ENCODE data around the gene GAB1.

Gene GAB1

DNA sequence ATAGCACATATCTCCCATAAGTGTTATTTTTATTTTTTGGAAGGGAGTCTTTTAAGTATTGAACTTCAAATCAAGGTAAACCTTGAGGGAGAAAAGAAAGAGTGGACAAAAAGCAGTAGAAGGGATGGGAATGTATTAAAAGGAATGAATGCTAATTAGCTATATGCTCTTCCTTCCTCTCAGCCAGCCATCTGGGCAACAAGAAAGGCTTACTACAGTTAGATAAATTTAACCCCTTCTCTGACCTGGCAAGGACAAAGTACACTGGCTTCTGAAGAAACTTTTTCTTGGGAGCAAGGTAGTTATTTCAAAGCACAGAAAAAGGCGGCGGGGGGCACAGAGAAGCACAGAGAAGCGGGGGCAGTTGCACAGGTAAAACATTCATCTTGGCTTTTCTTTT lies 54.6 kb downstream of the GAB1 start:
- no peak for DNase-seq

DNA sequence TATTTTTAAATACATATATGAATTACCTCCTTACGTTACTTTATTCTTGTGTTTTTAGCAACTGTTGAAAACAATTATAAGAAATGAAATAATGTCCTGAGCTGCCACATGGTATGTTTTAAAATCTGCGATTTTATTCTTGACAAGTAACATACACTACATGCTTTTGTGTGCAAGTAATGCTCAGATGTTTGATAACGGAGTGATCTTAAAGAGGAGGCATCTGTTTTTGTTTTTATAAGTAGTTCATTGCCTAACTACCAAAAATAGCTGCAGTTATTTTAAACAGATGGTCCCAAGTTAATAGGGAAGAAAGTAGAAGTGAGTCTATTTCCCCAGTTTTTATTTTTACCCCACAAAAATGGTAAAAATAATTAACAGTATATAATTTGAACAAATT lies 55.2 kb downstream of the GAB1 start:
- DNase-seq = no peak

DNA sequence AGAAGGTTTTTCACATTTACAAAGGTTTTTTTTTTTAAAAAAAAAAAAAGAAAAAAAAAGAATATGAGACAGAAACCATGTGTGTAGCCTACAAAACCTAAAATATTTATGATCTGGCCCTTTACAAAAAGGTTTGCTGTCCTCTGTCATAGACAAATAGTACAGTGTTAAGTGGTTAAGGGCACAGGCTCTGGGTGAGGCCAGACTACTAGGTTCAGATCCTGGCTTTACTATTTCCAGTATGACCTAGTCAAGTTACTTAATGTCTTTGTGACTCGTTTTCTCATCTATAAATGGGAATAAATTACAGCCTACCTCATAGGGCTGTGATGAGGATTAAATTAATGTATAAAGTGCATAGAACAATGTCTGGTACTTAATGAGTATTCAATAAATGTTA lies 56.5 kb downstream of the GAB1 start:
- no peak for DNase-seq

DNA sequence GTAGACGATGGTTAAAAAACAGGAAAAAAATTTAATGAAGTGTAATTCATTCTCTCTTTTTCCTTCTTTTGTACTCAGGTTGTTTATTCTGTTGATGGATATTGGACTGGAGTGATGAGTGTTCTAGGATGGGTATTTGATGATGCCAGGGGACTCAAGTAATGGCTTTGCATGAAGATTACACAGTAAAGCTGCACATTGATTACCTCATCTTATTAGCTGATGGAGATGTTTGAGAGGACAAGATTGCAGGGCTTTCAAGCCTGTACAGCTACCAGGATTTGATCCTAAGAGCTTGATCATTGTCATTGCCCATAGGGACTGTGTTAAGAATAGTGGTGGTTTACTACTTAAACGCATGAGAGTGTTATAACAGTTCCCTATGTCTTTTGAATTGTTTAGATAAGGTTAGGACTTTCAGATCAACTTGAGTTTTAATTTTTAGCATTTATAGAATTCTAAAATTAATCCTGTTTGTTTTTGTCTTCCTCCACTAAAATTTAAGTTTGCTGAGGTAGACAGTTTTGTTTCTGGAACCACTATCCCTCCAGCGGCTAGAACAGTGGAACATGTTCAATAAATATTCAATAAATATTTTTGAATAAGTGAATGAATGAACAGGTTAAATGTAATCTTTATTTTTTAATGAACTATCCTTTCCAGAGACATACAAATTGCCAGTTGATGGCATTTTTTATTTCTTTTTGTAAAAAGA lies 58.2 kb downstream of the GAB1 start:
- no peak for DNase-seq

DNA sequence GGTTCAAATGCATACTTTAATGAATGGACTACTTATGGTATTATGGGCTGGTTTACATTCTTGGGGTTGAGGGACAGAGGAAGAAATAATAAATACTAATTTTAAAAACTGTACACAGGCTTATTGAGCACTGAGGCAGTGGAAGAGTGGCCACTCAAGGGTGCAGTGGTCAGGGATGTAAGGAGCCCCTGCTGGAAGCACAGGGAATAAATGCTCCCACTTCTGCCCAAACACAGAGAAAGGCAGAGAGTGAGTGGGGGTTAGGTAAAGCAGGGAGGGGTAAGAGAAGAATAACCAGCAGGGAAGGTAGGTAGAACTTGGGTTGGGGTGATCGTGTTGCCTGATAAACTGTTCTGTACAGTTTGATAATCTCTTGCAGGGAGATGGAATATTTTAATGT lies 60.0 kb downstream of the GAB1 start:
- no peak for DNase-seq

DNA sequence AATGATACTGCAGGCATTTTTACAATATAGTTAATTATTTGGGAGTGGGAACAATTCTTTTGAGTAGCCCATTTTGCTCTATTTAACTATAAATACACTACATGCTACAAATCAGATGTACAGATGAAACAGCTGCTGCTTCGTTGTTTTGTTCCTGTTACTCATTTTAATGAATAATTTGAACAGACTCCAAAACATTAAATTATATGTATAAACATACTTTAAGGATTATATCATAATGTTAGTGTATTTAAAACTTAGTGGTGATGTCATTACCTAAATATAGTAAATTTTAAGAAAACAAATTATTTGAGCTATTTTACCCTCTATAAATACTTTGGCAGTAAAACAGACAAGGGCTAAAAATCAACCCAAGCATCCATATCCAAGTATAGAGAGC lies 60.7 kb downstream of the GAB1 start:
- DNase-seq = no peak

DNA sequence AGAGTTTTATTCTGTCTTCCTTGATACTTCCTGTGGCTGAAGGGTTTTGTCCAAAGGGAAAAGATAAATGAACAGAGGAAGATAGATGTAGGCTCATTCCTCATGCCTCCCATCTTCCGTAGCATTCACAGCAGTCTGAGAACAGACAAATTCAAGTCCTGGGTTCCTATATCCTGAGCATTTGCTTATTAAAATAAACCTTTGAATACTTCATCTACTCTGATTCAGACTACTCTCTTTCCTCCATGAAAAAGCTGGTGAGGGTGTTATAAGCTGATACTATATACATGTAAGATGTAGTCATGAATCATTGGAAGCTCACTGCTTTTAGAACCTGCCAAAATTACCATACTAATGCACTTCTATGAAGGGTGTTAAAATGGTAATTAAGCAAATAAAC lies 61.2 kb downstream of the GAB1 start:
- DNase-seq = no peak

DNA sequence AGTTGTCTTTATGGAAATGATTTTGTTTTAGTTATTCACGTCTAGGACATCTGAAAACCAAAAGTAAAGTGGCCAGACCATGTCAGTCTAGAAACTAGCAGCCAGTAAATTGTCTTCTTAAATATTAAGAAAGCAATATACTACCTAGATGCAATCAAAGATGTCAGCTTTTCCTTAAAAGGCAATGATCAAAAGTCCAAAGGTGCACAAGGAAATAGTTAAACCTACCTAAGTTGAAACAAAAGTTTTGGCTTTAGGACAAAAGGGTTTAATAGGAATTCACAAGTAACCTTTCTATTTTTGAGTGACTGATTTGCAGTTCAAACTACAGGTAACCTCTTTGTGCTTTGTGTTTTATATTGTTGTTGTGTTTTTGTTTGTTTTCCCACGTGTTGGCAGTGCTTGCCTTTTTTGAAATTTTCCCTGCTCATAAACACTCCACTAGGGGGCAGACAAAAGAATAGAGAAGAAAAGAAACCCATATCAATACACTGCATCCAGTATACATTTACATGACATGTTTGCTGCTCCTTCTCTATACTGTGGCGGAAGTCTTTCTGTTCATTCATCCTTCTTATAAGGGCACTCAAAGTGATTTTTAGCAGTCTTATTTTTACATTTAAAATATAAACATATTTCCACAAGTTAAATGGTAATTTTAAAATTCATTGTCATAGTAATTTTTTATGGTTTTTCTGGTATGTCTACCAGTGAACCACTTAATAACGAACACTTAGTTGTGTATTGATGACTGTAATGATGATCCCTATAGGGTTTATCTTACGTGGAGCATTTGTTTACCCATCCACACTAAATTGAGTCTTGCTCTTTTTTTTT lies 62.7 kb downstream of the GAB1 start:
- peak; percentile 65 for DNase-seq

DNA sequence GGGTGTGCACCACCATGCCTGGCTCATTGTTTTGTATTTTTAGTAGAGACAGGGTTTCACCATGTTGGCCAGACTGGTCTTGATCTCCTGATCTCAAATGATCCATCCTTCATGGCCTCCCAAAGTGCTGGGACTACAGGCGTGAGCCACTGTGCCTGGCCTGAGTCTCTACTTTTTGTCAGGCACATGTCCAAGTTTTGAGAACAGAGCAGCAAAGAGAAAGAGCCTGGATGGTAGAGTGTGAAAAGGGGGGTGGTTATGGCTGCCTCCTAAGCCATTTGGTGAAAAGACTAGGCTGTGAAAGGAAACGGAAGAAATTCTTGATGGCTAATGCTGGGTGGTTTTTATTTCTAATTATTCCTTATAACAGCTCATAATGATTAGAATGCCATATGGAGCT lies 63.4 kb downstream of the GAB1 start:
- no peak for DNase-seq

DNA sequence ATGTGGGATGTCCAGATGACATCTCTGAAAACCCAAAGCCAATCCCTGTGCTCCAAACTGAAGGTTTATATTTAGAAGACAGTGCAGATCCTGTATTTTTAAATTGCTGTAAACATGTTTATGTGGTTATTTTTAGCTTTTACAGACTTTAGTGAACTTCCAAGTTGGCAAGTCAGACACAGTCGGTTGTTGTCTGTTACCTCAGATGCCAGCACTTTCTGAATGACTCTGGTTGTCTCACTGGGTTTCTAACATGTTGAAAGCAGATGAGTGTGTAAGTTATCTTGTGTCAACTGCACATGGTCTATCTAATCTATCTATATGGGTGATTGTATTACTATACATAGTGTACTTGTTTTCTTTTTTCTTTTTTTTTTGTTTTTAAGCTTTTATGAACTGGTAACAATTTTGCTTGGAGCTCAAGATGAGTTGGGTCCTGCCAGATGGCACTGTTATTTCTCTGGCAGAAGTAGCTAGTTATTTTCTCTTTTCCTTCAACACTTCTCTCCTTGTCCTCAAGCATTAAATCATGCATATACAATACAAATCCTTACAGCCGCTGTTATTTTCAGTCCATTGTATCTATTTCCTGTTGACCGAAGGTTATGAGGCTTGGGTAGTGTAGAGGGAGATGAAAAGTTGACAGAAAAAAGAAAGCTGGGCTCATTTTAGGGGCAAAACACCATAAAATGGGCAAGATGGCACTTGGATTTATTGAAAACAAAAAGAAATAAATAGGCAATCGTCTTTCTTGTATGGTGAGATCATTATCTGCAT lies 66.3 kb downstream of the GAB1 start:
- DNase-seq = peak; percentile 42

DNA sequence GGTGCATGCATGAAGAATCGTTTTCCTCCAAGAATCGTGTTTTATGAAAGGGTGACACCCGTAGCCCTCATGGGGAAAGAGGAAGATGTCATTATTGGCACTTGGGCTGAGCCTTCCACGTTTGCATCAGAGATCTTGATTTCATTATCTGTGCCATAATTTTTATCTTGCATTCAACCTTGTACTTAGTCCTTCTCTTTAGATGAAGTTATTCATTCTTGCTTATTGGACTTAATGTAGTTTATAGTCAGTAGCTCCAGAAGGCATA lies 66.8 kb downstream of the GAB1 start:
- DNase-seq = peak; percentile 57

DNA sequence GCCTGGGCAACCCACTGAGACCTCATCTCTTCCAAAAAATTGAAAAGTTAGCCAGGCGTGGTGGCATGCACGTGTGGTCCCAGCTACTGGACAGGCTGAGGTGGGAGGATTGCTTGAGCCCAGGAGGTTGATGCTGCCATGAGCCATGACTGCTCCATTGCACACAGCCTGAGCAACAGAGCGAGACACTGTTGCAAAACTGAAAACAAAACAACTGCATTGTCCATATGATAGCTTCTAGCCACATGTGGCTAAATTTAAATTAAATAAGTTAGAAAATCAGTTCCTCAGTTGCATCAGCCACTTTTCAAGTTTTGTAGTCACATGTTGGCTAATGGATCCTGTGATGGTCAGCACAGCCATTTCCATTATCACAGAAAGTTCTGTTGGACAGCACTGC lies 67.9 kb downstream of the GAB1 start:
- peak; percentile 65 for DNase-seq

DNA sequence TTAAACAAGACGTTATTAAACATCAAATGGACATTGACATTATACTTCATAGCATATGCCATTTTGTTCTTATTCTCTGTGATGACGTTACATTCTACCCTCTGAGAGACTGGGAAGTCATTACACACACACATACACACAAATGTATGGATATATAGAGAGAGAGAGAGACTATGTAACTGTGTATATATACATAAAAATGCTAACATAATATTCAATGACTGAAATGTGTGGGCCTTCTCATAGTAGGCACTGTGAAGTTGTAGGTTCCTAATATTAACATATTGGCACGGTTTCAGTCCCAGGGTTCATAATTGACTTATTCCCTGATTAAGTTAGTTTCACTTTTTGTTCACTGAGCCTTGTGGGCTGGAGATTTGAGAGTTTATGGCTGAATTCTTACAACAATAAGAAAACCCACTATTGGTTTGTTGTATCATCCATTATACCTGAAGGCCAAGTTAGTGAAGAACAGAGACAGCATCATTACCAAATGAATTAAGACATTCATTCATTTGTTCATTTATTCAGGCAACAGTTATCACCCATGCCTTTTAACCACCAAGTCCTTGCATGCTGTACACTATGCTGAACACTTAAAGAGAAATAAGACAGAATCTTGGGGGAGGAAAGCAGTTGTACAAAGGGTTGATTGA lies 68.5 kb downstream of the GAB1 start:
- peak; percentile 46 for DNase-seq

DNA sequence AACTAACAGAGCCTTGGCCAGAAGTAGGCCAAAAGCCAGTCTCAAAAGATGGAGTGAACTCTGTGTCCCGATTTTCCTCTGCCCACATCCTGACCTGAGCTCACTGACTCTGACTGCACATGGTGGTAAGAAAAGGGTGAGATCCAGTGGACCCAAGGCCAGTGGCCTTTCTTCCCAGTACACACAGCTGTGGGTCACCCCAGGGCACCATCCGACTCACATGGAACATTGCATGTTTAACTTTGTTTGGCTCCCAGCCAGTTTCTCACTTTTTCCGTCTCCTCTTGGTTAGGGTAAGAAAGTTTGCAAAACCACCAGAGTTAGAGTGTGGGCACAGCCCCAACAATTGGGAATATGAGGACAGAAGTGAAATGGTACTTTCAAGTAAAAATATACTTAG lies 69.8 kb downstream of the GAB1 start:
- peak; percentile 27 for DNase-seq

DNA sequence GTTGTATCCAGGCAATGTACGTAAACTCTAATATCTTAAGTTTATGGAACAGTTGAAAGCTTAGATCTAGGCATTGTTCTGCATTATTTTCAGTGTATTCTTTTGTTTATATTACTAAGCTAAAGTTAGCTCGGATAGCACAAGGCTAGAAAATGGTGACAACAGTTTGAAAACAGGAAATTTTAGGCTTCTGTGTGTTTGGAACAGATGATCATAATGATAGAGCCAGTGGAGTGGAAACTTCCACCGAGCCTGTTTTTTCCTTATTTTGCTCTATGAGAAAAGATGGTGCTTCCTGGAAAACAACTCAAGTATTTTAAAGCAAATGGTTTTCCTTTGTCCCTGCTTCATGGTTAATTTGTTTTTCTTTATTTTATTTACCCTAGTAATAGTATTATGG lies 70.8 kb downstream of the GAB1 start:
- DNase-seq = no peak

DNA sequence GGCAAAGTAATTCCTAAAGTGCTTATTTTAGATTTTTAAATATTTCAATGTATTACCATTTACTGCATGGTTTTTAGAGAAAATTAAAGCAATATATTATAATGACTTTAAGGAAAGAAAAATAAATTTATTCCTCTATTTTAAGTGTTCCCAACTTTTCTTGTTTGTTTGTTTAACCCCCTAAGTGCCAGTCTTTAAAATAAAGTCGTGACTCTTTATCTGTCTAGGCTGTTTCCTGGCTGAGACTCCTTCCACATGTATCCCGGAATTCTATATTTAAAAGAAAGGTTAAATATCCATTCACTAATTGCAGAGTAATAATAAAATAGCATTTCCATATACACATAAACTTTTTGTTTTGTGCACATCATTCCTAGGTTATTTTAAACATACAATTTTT lies 71.2 kb downstream of the GAB1 start:
- DNase-seq = no peak

DNA sequence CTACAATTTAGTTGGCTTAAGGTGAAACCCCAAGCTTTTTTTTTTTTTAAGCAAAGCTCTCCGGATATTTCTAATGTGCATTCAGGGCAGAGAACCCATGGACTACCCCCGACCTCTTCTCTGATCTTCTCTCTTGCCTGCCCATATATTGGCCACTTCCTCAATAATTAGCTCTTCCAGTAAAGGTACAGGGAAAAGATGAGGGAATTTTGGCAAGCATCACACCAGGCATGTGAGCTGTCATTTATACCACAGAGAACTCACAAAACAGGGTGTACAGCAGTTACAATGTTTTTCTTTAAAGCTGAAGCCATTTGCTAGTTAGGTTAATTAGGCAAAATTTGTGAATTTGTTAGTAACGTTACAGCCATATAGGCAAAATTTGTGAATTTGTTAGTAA lies 73.3 kb downstream of the GAB1 start:
- no peak for DNase-seq

DNA sequence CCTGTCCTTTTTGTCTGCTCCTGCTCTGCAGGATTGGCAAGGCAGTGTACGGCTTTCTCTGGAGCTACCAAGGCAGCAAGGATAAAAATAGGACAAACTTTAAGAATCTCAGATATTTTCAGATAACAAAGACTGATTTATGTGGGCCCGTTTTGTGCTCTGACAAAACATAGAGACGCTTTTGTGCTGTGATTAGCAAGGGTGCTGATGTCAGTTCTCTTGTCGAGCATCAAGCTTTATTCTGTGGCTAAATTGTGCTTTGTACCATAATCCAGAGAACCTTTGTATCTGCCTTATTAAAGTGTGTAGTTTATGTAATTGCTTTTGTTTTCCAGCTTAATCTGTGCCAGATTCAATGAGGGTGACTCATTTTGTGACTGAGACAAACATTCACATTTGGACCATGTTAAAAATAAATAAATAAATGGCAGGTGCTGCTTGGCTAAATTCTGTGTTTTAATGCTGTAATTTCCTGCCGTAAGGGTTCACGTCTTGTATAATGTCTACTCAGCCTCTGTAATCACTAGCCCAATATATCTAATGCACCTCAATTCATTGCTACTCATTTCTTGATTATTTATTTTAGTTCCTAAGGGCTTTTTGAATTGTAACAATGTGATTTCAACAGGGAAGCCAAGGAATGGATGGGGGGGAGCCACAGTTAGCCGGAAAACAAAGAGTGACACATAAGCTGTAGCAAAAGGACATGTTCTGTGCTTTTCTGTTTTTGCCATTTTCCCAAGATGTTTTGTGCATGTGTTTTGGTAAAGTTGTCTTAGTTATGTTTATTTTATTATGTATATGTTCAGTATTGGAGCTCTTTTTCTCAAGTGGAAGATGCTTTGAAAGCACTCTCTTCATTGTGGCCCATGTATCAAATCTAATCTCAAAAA lies 75.1 kb downstream of the GAB1 start:
- DNase-seq = no peak

DNA sequence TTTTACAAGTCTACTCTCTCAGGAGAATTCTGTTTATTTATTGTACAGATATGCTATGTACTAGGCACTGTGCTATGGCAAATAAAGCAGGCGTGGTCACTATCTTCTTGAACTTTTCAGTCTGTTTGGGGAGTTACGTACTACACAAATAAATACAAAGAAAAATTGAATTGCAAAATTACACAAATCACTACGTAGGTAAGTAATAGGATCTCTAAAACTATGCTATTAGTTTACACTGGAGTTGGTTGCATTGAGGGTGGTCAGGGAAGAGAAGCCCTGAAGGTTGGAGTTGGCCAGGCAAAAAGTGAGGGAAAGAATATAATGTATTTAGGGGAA lies 75.7 kb downstream of the GAB1 start:
- DNase-seq = no peak

DNA sequence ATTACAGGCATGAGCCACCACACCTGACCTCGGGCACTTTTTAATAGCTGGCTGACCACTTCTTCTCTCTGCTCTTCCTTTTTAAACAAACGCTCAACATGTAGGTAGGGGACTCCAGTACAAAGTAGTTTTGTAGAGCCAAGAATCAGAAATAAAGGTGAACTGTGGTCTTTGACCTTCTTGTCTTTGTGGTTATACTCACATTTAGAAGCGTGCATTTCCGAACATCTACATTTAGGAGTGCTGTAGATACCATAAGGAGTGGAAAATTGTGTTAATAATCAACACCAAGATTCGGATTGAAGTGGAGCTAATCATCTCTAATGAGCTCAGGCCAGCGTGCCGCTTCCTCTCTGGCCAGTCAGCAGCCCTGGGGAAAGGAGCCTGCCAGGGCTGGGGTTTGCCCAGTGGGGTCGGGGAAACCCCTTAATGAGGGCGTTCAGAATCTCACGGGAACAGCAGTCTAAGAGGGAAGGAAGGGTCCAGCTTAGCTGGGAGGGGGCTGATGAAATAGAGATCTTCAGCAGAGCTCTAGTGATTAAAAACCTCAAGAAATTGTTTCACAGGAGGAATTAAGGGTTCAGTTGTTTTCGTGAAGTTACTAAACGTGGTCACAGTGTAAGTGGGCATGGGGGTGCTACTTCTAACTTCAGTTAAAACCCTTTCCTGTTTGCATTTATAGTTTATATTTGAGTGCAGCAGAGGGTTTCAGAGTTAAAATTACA lies 81.2 kb downstream of the GAB1 start:
- DNase-seq = peak; percentile 6

DNA sequence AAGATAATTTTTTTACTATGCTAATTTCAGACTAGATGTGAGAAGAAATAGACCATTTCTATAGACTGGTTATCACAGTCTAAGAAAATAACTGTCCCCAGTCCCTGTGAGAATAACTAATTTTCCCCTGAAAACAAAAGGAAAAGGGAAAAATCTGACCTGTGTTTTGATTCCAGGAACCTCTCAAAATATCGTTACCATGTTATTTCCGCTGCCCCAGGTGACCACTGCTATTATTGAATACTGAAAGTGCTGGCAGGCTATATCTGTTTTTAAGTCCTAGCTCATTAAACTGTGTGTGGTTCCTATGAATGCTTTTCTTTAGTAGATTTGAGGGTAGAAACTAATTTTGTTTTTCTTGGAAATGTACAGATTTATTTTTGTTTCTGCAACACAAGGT lies 83.6 kb downstream of the GAB1 start:
- DNase-seq = no peak

DNA sequence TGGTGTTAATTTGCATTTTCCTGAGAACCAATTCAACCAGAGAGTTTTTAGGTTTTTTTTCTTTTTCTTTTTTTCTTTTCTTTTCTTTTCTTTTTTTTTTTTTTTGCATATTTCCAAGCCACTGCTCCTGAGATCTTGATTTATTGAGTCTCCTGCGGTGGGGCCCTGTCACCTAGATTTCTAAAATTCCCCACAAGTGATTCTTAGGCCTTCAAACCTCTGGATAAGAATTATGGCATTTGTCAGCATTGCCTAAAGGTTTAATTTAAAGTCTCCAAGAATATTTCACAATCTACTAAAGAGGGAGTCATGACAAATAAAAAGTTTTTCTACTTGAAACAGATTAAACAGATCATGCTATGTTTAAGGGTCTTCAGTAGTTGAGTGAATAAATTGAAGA lies 84.9 kb downstream of the GAB1 start:
- DNase-seq = no peak
